AG09309 (cell line): ENCODE data around the gene TAOK3.

Experiments used
- DNase-seq: peaks from one replicate; pipeline ENCODE4 v3.0.0-alpha.2; 2010; ENCODE audit warnings: low read depth
- H3K4me3 ChIP-seq: 2 replicates; pipeline ENCODE4 v1.5.1; 2011; ENCODE audit warnings: mild to moderate bottlenecking, low read depth, low read length, moderate library complexity; ENCODE audit not compliant: control insufficient read depth
- CTCF ChIP-seq: IDR thresholded peaks from 2 replicates; pipeline ENCODE4 v1.5.1; 2011; ENCODE audit warnings: mild to moderate bottlenecking, low read depth, low read length, inconsistent platforms; ENCODE audit not compliant: insufficient read depth, control insufficient read depth; ENCODE audit errors: missing control alignments

TAOK3 gene

DNA sequence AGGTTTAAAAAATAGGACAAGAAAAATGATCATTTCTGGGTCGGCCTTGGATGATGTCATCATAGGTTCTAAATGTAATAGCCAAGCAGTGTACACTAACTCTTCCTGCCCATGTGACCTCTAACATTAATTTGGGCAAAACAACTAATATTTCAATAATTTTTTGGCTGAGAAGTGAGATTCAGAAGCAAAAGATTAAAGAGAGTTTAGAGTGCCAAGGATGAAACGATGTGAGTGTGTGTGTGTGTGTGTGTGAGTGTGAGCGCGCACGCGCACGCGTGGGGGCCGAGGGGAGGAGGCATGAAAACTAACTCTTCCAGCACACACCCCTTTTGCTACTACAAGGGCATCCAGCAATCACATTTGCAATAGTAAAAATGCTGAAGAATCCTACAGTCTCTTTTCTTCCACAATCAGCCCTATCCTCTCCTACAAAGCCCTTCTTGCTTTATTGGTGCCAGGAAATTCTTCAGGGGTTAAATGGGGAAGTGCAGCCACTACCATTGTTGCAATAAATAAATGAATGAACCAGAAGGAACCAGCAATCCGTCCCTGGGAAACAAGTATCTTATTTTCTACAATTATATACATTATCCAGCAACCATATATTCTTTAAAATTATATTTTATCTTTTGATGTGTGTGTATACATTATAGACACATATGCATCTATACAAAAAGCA is 183.9 kb downstream of the TAOK3 start:
- no peak overlapping the region; the same call in 1 of the 2 replicates for H3K4me3 ChIP-seq
- TF ChIP-seq CTCF: no peak
- no peak for DNase-seq

DNA sequence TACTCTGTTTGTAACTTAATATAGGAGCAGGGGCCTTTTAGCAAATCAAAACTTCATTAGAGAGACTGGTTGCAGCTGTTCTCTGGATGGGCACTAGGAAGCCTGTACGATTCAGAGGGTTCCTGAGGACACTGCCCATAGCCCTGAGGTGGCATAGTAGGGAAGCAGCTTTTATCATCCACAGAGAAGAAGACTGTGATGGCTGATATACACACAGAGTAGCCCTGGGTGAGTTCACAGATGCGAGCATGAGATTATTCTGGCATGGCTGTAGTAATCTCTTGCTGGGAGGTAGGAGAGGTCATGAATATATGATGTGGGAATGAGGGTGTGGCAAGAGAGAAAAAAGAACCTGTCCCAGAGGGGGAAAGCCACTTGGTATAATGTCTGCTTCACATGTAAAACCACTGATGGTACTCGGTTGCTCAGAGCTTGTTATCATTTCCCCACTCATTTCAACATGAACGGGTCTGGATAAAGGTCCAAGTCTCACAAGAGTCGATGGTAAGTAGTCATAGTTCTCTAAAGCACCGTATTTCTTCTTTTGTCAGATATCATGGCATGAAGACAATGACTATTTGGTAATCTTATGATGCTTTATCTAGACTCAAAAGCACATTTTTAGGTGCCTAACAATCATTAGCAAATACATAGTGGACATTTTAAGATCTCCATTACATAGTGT is 184.8 kb downstream of the TAOK3 start:
- no peak overlapping the region for H3K4me3 ChIP-seq
- no peak for DNase-seq
- no peak for TF ChIP-seq CTCF

DNA sequence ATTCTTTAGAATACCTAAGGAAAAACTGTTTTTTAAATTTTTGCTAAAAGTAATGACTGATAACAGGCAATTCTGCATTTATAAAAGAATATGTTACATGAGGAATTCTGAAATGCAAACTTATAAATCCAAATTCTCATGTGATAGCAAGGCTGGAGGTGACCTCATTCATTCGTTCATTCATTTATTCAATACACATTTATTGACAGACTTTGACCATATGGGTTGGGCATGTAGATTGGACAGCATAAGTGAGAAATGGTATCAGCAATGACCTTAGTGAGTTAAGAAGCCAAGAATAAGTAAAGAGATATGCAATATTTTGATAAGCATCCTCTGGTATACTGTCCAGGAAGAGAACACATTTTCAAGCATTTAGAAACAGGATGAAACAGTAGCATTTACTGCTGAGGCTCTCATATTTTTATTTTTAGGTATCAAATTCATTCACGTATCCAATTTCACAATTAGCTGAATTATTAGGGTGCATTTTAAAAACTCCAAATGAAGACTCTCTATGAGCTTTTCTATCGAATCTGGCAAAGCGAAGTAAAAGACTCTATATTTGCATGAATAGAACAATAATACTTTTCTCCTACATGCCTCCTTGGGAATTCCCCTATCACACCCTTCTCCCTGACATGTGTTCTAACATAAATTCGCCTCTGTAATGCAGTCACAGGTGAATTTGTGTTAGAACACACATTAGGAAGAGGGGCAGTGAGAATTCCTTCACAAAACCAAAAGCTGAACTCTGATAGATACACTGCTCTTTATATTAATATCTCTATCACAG is 186.9 kb downstream of the TAOK3 start:
- H3K4me3 ChIP-seq: no peak overlapping the region
- TF ChIP-seq CTCF: no peak
- no peak for DNase-seq

DNA sequence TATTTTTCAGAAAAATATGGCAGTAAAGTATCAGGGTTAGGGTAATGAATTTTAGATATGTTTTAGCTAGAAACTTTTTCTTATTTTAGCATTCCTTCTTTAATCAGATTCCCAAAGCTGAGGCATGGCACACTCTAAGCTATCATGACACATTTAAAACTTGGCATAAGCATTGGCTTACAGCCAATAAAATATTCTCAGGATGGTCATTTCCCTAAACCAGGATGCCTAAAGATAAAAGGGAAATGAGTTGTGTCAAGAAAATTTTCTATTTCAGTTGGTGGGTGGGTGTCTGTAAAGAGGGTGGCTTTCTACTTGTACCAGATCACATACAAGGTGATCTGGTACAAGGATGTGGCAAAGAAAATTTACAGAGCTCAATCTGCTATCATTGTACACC is 189.0 kb downstream of the TAOK3 start:
- no peak for TF ChIP-seq CTCF
- no peak overlapping the region for H3K4me3 ChIP-seq
- no peak for DNase-seq

GRCh38 chr12:118183155-118183554 is 189.6 kb downstream of the TAOK3 start:
- DNase-seq: no peak
- H3K4me3 ChIP-seq: no peak overlapping the region
- TF ChIP-seq CTCF: no peak

GRCh38 chr12:118175823-118176447 is 196.8 kb downstream of the TAOK3 start:
- no peak overlapping the region for H3K4me3 ChIP-seq
- TF ChIP-seq CTCF: no peak

More at GRCh38 chr12:118175823-118176447, 196.8 kb downstream of the TAOK3 start:
- no peak for DNase-seq
